HG03097 (cell line): ENCODE data around the gene APOL4.
"Not testable (repeated sequence)": the region's sequence is repeated elsewhere in the genome, so short reads cannot be mapped to it uniquely, and the experiment has no call there.

Experiments
- ATAC-seq: cut with Tn5 transposase; IDR thresholded peaks from one replicate; pipeline ENCODE4 v1.9.1; 2021; ENCODE audit not compliant: unreplicated experiment, low FRiP score

The APOL4 gene

GRCh38 chr22:36187862-36188261 is 13.7 kb downstream of the APOL4 start:
- ATAC-seq: not testable (repeated sequence)

DNA sequence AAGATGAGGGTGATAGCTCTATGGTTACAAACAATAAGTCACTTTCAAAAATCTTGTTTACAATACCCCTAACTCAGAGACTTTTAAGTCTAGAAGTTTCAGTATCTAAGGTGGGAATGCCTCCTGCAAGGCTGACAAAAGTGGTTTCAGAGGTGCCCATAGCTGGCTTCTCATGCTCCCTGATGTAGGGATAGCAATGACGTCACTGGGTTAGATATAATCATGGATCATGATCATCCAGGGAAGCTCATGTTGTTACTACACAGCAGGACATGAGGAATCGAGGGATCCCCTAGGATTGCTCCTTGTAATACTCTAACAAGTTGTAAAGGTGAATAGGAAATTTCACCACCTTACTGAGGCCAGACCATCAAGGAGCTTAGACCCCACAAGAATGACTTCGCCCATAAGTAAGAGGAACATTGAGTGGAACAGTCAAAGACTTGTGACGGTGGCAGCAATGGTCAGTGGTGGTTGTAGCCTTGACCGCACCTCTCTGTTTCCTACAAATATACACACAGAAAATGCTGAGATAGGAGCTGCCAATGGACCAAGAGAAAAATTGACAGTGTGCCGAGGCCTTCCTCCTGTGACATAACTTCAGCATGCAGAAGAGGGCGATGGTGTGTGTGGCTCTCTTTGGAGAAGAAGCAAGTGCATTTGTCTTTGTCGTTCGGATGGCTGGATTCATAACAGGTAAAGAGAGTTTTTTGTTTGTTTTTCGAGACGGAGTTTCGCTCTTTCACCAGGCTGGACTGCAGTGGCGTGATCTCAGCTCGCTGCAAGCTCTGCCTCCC is 15.6 kb downstream of the APOL4 start:
- ATAC-seq: no peak

DNA sequence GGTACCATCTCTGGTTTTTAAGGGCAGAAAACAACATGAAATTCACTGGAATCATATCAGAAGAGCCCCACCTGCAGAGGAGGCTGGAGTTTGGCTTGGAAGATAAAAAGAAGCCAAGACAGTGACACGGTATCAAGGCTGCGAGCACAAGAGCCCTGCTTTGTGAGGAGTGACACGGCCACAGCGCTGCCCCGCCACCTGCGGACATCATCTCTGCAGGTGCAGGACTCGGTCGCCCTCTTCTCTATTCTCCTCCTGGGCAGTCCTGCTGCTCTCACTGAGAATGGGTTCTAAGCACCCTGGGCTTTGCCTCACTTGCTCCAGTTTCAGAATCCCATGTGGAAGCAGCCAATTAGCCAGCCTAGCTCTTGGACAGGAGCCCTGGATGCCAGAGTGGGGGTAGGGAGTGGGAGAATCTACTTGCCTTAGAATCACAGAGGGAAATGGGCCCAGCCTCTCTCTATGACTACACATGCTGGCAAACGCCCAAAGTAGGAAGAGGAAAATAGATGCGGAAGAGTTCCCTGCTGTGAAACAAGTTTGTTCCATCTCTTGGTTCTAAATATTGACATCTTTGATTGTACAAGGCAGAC is 17.1 kb downstream of the APOL4 start:
- ATAC-seq: no peak

DNA sequence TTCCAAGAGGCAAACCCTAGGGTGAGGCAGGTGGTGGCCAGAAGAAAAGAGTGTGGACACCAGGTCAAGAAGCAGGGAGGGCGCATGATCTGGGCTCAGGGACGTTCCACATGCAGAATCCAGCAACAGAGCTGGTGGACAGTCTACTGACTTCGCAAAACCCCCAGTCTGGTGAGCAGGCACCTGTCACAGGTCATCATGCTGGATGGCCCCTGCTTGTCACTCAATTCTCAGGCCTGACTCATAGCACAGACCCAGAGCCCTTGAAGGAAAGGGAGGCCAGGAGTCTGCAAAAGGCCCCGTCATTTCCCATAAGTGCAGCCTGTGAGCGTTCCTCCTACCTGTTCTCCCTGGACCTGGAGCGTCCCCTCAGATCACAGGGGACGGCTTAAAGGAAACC is 18.2 kb downstream of the APOL4 start:
- no peak for ATAC-seq

- ATAC-seq: no peak
These were observed 18.8 kb downstream of the APOL4 start for GRCh38 chr22:36182857-36183256.

GRCh38 chr22:36182056-36182455 is 19.6 kb downstream of the APOL4 start:
- ATAC-seq: no peak

DNA sequence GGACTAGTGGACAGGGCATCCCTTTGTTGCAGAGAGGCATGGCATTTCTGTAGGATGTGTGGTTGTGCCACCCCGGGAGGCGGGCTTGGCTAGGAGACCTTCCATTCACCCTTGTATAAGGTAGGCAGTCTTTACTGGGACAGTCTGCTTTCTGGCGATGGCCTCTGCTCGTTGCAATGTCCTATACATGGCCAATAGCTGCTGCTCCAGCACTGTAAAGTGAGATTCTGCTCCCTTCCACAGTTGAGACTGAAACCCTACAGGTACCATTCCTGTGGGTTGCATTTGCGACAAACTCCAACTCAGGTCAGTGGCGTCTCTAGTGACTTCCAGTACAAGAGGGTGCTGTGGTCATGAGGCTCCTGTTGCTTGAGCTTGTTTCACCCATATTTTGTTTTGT is 20.7 kb downstream of the APOL4 start:
- no peak for ATAC-seq

DNA sequence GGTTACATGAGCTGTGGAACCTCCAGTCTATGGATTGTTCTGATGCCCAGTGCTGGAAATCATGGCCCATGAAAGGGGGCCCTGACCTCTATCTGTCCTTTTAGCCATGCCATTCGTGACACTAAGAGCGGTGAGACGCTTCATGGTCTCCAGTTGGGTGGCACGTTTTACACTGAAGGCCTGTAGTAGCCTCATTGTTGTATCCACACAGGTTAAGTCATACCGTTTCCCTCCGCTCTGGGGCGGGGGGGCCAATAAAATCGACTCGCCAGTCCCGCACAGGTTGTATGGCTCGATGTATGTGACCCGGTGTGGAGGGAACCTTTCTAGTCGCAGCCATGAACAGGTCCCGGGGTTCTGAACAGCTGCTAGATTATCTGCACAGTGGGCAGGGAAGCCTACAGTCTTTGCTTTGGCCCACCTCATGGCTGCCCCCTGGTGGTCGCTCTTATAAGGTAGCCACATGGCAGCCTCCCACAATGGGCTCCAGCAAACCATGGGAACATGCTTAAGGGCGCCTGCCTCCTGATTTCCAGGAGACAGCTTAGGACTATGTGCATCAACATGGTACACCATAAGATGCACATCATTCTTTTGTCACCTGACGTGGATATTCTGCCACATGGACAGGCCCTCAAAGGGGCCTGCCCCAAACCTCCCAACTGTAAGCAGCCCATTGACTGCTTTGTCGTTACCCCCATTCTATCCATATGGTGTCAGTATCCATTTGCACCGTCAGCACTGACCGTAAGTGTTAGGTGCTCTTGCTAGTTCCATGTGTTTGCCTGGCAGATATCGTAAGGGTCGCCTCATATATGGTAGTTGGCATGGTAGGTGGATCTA is 21.4 kb downstream of the APOL4 start:
- ATAC-seq: no peak

GRCh38 chr22:36177160-36177559 is 24.4 kb downstream of the APOL4 start:
- ATAC-seq: no peak

- no peak for ATAC-seq
These were observed 25.7 kb downstream of the APOL4 start for GRCh38 chr22:36175892-36176291.

DNA sequence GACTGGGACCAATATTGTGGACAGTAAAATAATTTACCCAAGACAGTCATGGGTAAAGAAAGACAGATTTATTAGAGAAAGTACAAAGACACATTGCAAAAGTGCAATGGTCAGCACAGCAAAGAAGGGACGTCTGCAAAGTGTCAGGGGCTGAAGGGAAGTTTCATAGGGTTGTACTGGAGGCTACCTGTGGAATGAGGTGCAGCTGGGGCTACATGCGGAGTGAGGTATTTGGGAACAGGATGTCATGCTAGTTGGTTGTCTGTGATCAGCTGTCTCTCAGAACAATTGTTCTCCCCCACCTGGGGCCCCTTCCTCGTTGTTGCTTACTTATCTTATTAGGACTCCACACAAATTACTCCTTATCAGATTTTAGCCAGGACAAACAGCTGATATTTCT is 29.7 kb downstream of the APOL4 start:
- no peak for ATAC-seq

DNA sequence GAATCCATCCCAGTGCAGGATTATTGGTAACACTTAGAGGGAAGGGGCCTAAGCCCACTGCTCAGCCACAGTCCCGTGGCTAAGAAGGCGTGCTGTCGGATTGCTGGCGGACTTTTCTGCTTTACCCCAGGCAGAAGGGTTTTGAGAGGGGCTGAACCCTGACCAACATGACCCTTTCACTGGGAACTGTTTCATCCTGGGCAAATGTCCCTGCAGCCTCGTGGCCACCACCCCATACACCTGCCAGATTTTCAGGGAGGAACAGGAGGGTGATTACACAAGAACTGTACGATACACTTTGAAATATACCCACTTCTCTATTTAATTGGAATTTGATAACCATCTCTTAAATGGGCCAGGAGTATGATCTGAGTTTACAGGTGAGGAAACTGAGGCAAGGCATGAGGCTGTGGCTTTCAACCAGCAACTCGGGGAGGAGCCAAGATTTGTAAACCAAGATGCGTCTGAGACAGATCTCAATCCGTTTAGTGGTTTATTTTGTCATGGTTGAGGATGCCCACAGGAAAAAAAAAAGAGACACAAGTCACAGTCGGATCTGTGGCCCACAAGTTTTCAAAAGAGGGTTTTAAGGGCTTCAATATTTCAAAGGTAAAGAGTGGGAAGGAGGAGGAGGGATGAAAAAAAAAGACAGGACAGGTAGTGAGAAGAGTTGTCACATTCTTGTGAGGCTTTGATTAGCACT is 34.9 kb downstream of the APOL4 start:
- no peak for ATAC-seq

DNA sequence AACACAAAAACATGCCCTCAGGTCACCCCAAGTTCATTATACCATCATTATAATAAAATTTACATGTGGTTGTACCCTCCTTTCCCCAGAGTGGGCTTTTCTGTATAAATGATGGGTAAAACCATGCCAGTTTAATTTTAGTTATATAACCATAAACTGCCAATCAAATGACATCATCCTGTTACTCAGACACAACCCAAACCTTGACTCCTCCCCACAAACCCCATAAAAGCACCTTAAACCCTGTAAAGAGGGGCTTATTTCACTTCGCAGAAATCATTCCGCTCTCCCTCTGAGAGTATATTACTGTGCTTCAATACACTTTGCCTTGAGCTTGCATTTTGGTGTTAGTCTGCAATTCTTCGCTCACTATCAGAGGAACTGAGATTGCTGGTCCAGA is 35.5 kb downstream of the APOL4 start:
- no peak for ATAC-seq

- no peak for ATAC-seq
These were observed 36.5 kb downstream of the APOL4 start for GRCh38 chr22:36165141-36165540.

- ATAC-seq: no peak
These were observed 37.0 kb downstream of the APOL4 start for GRCh38 chr22:36164621-36165020.

GRCh38 chr22:36163497-36163896 is 38.1 kb downstream of the APOL4 start:
- ATAC-seq: no peak

DNA sequence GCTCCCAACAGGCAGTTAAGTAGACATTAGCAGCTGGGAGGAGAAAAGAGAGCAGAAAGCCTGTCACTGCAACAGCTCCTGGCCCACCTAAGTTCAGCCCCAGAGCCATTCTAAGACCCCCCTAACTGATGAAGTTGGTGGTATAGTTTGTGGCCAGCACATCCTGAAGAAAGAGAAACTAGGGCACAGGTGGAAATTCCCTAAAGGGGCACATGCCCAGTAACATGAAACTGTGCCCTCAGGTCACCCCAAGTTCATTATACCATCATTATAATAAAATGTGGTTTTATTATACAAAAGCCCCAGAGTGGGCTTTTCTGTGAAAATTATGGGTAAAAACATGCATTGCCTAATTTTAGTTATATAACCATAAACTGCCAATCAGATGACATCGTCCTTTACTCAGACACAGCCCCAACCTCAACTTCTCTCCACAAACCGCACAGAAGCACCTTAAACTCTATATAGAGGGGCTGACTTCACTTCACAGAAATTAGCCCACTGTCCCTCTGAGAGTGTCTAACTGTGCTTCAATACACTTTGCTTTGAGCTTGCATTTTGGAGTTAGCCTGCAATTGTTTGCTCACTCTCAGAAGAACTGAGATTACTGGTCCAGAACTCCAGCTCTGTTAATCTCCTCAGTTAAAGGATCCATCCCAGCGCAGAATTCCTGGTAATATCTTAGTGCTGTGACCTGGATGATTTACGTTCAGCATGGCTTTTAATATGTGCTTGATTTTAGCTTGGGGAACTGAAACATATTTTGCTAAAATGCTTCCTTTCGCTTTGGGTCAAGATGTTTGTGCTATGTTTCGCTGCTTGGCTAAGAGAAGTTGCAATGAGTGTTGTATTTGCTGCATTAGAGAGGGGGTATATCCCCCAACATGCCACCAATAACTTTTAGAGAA is 39.2 kb downstream of the APOL4 start:
- peak; percentile 39 for ATAC-seq

DNA sequence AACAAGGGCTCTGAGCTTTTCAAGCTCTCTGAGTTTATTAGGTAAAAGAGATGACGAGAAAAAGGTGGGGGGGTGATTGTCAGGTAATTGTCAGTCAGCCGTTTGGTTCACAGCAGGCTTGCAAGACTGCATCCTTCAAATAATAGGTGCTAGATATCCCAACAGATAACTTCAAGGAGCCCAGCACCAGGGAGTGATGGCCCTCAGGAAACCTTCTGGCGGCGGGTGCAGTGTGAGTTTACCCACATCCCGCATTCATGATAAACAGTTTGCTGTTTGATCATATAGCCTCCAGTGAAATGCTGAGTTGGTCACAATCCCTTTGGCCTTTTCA is 39.8 kb downstream of the APOL4 start:
- ATAC-seq: not testable (repeated sequence)

DNA sequence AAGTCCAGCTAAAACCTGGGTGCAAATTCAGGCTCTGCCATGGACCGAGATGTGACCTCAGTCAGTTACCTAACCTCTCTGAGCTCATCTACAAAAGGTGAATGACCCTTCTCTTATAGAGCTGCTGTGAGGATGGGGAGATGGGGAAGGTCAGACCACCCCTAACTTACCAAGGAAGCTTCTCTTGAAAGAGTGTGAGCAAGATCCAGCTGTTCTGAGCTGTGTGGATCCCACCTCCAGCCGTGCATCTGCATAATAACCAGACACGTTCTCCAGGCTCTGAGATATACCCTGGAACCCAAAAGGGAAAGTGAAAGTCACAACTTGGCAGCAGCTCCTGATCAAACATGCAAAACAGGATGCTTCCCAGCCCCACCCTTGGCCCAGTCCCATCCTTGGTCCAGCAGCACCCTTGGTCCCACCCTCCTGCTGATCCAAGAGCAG is 41.1 kb downstream of the APOL4 start, which contains the start of gene APOL3:
Gene APOL3, minus strand, starts transcription at position 257 of the 444 bp plus-strand sequence. CDS start 11,700 bp downstream, outside the sequence.
- no peak for ATAC-seq
